Activated naive CD8-positive, alpha-beta T cell treated with anti-CD3 and anti-CD28 coated beads for 36 hours (primary cell): ENCODE data around the gene EXOC4. TPM values are rescaled to one million over a fixed set of nuclear protein-coding genes. Genes with fewer than 3 reads are reported as not detected.

ENCODE experiments used
- DNase-seq: peaks from one replicate; pipeline ENCODE4 v3.0.0; 2021
- H3K27ac Mint-ChIP-seq: one replicate; pipeline ENCODE4 v1.8.0; 2022; ENCODE audit warnings: mild to moderate bottlenecking, moderate library complexity, mixed read lengths
- H3K27me3 Mint-ChIP-seq: one replicate; pipeline ENCODE4 v1.8.0; 2022; ENCODE audit warnings: mild to moderate bottlenecking, mixed read lengths
- H3K36me3 Mint-ChIP-seq: one replicate; pipeline ENCODE4 v1.8.0; 2021; ENCODE audit warnings: mild to moderate bottlenecking, mixed read lengths
- H3K4me1 Mint-ChIP-seq: one replicate; pipeline ENCODE4 v1.8.0; 2021; ENCODE audit warnings: mixed read lengths
- H3K4me3 Mint-ChIP-seq: one replicate; pipeline ENCODE4 v1.8.0; 2022; ENCODE audit warnings: mild to moderate bottlenecking, moderate library complexity, mixed read lengths
- H3K9me3 Mint-ChIP-seq: one replicate; pipeline ENCODE4 v1.8.0; 2022; ENCODE audit warnings: mixed read lengths
- total RNA-seq, 2 experiments: library from RNA; stranded (reverse); gene quantifications; one replicate each; pipeline ENCODE4 v1.2.3, GENCODE V29; 2021

The EXOC4 gene
- total RNA-seq, 2 experiments from 2014 or later: 41.7 to 45.7 TPM

DNA sequence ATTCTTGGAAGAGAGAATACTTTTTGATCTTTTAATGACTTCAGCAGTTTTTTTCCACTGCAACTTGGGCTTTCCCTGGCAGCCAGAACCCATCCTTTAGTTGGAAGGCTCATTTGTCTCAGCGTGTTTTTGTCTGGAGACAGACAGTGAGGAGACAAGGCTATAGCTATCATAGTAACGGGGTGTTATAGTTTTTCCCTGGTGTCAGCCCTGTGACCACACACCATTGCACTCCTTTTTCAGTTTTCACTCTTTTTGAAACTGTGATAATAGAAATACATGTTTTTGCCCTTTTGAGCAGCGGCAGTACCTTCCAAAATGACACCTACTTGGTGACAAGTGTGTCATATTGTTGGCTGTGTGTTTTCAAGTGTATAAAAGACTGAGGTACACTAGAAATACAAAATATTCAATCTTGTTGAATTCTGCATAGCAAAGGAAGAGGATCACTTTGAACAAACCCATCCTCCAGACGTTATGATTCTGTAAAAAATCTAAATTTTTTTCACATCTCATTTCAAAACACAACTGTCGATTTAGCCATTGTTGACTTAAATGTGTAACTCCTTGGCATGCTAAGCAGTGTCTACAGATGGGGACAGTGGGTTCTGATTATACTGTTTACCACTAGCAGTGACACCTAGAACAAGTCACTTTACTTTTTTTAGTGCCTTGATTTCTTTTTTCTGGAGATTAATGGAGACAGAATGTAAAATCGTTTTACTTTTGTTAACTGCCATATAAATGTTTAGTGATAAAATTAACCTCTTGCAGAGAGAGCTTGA, 130.1 kb downstream of the EXOC4 start:
- Mint-ChIP-seq H3K9me3 (peaks cover 3% of the 10 kb centered on the region), H3K4me3 (no peak overlapping the region), H3K4me1 (no peaks in the 10 kb centered on the region), H3K27ac (no peak overlapping the region), H3K36me3 (peaks cover 12% of the 10 kb centered on the region), H3K27me3 (no peaks in the 10 kb centered on the region)
- DNase-seq: no peak

- peaks cover 3% of the 10 kb centered on the region for H3K9me3 Mint-ChIP-seq
- no peak for DNase-seq
- no peak overlapping the region for H3K4me3 Mint-ChIP-seq
- H3K27ac Mint-ChIP-seq: no peak overlapping the region
- H3K4me1 Mint-ChIP-seq: no peaks in the 10 kb centered on the region
- peaks cover 23% of the 10 kb centered on the region for H3K36me3 Mint-ChIP-seq
- H3K27me3 Mint-ChIP-seq: no peaks in the 10 kb centered on the region
These were observed 133.3 kb downstream of the EXOC4 start for GRCh38 chr7:133386205-133386604.

GRCh38 chr7:133389727-133390126, 136.8 kb downstream of the EXOC4 start:
- H3K36me3 Mint-ChIP-seq: peaks cover 23% of the 10 kb centered on the region
- H3K27ac Mint-ChIP-seq: no peak overlapping the region
- no peak for DNase-seq
- H3K4me3 Mint-ChIP-seq: no peak overlapping the region
- peaks cover 3% of the 10 kb centered on the region for H3K9me3 Mint-ChIP-seq
- no peaks in the 10 kb centered on the region for H3K27me3 Mint-ChIP-seq
- H3K4me1 Mint-ChIP-seq: peaks cover 4% of the 10 kb centered on the region

GRCh38 chr7:133391206-133391605, 138.3 kb downstream of the EXOC4 start:
- Mint-ChIP-seq H3K27me3 (no peaks in the 10 kb centered on the region), H3K9me3 (peaks cover 3% of the 10 kb centered on the region), H3K4me3 (no peak overlapping the region), H3K4me1 (peaks cover 4% of the 10 kb centered on the region), H3K36me3 (peaks cover 19% of the 10 kb centered on the region), H3K27ac (no peak overlapping the region)
- DNase-seq: no peak

GRCh38 chr7:133394369-133394768, 141.5 kb downstream of the EXOC4 start:
- DNase-seq: no peak

DNA sequence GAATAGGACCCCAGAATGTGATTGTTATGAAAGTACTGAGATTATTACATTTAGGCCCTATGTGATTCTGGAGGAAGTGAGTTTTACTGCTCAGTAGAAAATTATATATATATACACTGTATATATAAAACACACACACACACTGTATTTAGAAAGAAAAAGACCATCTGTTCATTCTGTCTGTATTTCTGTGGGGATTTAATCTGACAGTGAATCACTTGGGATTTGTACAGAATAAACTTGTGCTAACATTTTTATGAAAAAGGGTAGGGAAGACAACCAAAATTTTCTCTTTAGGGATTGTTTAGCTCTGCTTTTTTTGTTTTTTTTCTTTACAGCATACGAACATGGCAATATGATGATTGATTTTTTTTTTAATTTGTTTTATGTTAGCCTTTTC, 142.7 kb downstream of the EXOC4 start:
- H3K36me3 Mint-ChIP-seq: peaks cover 1% of the 10 kb centered on the region
- peaks cover 6% of the 10 kb centered on the region for H3K4me1 Mint-ChIP-seq

More at GRCh38 chr7:133394369-133394768, 141.5 kb downstream of the EXOC4 start:
- H3K4me3 Mint-ChIP-seq: no peak overlapping the region
- H3K27me3 Mint-ChIP-seq: no peaks in the 10 kb centered on the region
- no peak overlapping the region for H3K27ac Mint-ChIP-seq
- peaks cover 10% of the 10 kb centered on the region for H3K36me3 Mint-ChIP-seq
- H3K4me1 Mint-ChIP-seq: peaks cover 4% of the 10 kb centered on the region
- no peaks in the 10 kb centered on the region for H3K9me3 Mint-ChIP-seq

GRCh38 chr7:133398506-133398905, 145.6 kb downstream of the EXOC4 start:
- no peak overlapping the region for H3K4me3 Mint-ChIP-seq
- H3K27ac Mint-ChIP-seq: no peak overlapping the region
- no peaks in the 10 kb centered on the region for H3K9me3 Mint-ChIP-seq
- peaks cover 11% of the 10 kb centered on the region for H3K4me1 Mint-ChIP-seq
- no peak for DNase-seq
- no peaks in the 10 kb centered on the region for H3K27me3 Mint-ChIP-seq
- peaks cover 4% of the 10 kb centered on the region for H3K36me3 Mint-ChIP-seq

More for the DNA sequence above, 142.7 kb downstream of the EXOC4 start:
- Mint-ChIP-seq H3K27me3 (no peaks in the 10 kb centered on the region), H3K9me3 (no peaks in the 10 kb centered on the region), H3K27ac (no peak overlapping the region), H3K4me3 (no peak overlapping the region)
- DNase-seq: no peak

- peaks cover 6% of the 10 kb centered on the region for H3K4me1 Mint-ChIP-seq
- no peak overlapping the region for H3K4me3 Mint-ChIP-seq
- no peaks in the 10 kb centered on the region for H3K27me3 Mint-ChIP-seq
- DNase-seq: no peak
- H3K27ac Mint-ChIP-seq: no peak overlapping the region
- peaks cover 8% of the 10 kb centered on the region for H3K36me3 Mint-ChIP-seq
- H3K9me3 Mint-ChIP-seq: no peaks in the 10 kb centered on the region
These were observed 148.3 kb downstream of the EXOC4 start for GRCh38 chr7:133401225-133401624.

GRCh38 chr7:133408212-133408611, 155.3 kb downstream of the EXOC4 start:
- DNase-seq: no peak
- no peak overlapping the region for H3K27ac Mint-ChIP-seq
- no peak overlapping the region for H3K4me3 Mint-ChIP-seq
- H3K9me3 Mint-ChIP-seq: no peaks in the 10 kb centered on the region
- H3K36me3 Mint-ChIP-seq: peaks cover 27% of the 10 kb centered on the region
- no peaks in the 10 kb centered on the region for H3K27me3 Mint-ChIP-seq
- H3K4me1 Mint-ChIP-seq: peaks cover 5% of the 10 kb centered on the region

DNA sequence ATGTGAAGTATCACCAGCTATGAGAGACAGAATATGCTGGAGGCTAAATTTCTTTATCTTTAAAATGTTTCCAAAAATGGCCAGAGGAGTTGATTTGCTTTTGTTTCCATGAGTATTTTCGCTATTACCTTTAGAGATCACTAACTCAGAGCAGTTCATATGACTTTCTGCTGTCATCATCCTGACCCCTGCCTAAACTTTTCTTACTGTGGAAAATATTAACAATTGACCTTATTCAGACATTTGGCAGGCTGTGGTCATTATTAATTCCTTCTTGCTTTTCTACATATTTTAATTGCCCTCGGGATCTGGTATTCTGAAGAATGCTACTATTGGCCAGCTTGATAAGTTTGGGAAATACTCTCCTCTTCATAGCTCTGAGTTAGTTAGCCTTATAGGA, 156.5 kb downstream of the EXOC4 start:
- H3K27ac Mint-ChIP-seq: no peak overlapping the region
- H3K4me1 Mint-ChIP-seq: peaks cover 5% of the 10 kb centered on the region
- no peak overlapping the region for H3K4me3 Mint-ChIP-seq
- peaks cover 2% of the 10 kb centered on the region for H3K9me3 Mint-ChIP-seq
- H3K36me3 Mint-ChIP-seq: peaks cover 25% of the 10 kb centered on the region
- no peak for DNase-seq
- H3K27me3 Mint-ChIP-seq: no peaks in the 10 kb centered on the region

GRCh38 chr7:133409966-133410365, 157.1 kb downstream of the EXOC4 start:
- DNase-seq: no peak
- H3K4me1 Mint-ChIP-seq: peaks cover 5% of the 10 kb centered on the region

GRCh38 chr7:133411395-133411794, 158.5 kb downstream of the EXOC4 start:
- peaks cover 2% of the 10 kb centered on the region for H3K9me3 Mint-ChIP-seq
- peaks cover 30% of the 10 kb centered on the region for H3K36me3 Mint-ChIP-seq
- no peak overlapping the region for H3K27ac Mint-ChIP-seq
- no peak for DNase-seq
- no peaks in the 10 kb centered on the region for H3K27me3 Mint-ChIP-seq
- H3K4me3 Mint-ChIP-seq: no peak overlapping the region
- peaks cover 5% of the 10 kb centered on the region for H3K4me1 Mint-ChIP-seq

More at GRCh38 chr7:133409966-133410365, 157.1 kb downstream of the EXOC4 start:
- H3K27ac Mint-ChIP-seq: no peak overlapping the region
- H3K9me3 Mint-ChIP-seq: peaks cover 2% of the 10 kb centered on the region
- no peaks in the 10 kb centered on the region for H3K27me3 Mint-ChIP-seq
- H3K36me3 Mint-ChIP-seq: peaks cover 27% of the 10 kb centered on the region
- H3K4me3 Mint-ChIP-seq: no peak overlapping the region

DNA sequence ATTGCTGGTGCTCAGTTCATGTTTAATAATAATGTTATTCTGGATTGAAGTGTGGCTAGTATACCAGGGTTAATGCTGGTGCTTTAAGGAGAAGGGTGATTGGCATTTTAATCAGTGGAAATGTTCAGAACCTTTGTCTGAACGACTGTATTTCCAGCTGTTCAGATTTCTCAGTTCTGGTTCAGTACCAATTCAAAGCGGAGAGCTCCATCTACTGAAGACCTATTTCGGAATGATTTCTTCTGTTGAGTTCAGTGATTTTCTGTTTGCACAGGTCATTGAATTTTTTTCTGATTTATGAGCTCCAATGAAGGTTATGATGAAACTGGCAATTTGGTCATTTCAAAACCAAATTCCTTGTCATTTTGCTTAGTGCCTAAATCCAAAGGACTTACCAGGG, 160.1 kb downstream of the EXOC4 start:
- Mint-ChIP-seq H3K36me3 (peaks cover 25% of the 10 kb centered on the region), H3K27me3 (no peaks in the 10 kb centered on the region), H3K27ac (no peak overlapping the region), H3K4me1 (peaks cover 11% of the 10 kb centered on the region), H3K9me3 (peaks cover 2% of the 10 kb centered on the region), H3K4me3 (no peak overlapping the region)
- no peak for DNase-seq

DNA sequence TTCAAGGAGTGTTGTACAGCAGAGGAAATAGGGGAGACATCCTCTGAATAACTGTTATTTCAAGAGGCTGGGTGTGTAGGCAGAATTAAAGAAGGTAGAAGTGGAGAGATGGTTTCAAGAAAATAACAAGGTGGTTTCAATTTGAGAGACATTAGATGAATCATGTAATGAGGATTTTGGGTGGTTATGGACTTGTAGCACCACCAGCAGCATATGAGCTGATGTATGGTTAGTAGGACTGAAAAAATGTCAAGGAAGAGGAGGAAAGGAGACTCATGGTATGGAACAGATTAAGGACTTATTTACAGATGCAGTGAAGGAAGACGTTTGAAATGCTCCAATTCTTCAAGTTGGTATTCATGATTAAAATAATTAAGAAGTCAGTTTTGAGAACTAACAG, 166.2 kb downstream of the EXOC4 start:
- H3K4me1 Mint-ChIP-seq: peaks cover 12% of the 10 kb centered on the region
- no peak overlapping the region for H3K4me3 Mint-ChIP-seq
- no peaks in the 10 kb centered on the region for H3K9me3 Mint-ChIP-seq
- no peak for DNase-seq
- H3K36me3 Mint-ChIP-seq: peaks cover 27% of the 10 kb centered on the region
- H3K27ac Mint-ChIP-seq: no peak overlapping the region
- no peaks in the 10 kb centered on the region for H3K27me3 Mint-ChIP-seq

- H3K4me1 Mint-ChIP-seq: peaks cover 12% of the 10 kb centered on the region
- H3K27me3 Mint-ChIP-seq: no peaks in the 10 kb centered on the region
- peaks cover 32% of the 10 kb centered on the region for H3K36me3 Mint-ChIP-seq
- DNase-seq: no peak
- no peaks in the 10 kb centered on the region for H3K9me3 Mint-ChIP-seq
- no peak overlapping the region for H3K4me3 Mint-ChIP-seq
- no peak overlapping the region for H3K27ac Mint-ChIP-seq
These were observed 170.7 kb downstream of the EXOC4 start for GRCh38 chr7:133423618-133424017.

DNA sequence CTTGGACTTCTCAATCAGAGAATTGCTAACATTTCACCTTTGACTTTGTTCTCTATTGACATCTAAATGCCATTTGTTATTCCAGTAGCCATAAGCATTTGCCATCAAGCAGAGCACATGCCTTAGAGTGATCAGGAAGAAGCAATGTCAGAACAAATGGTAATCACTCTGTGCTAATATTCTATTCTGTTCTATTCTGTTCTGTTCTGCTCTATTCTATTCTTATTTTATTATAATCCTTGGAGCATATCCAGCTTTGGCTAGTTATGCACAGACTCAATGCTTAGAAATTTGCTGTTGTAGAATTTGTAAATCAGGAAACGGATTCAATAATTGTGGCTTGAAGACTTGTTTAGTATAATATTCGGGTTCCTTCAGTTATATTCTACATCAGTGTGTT, 175.4 kb downstream of the EXOC4 start:
- H3K4me1 Mint-ChIP-seq: peaks cover 11% of the 10 kb centered on the region
- no peaks in the 10 kb centered on the region for H3K9me3 Mint-ChIP-seq
- no peaks in the 10 kb centered on the region for H3K27me3 Mint-ChIP-seq
- H3K27ac Mint-ChIP-seq: no peak overlapping the region
- H3K4me3 Mint-ChIP-seq: no peak overlapping the region
- peaks cover 26% of the 10 kb centered on the region for H3K36me3 Mint-ChIP-seq
- DNase-seq: no peak
